ENCODE data around the gene FBXW11.

The FBXW11 gene

DNA sequence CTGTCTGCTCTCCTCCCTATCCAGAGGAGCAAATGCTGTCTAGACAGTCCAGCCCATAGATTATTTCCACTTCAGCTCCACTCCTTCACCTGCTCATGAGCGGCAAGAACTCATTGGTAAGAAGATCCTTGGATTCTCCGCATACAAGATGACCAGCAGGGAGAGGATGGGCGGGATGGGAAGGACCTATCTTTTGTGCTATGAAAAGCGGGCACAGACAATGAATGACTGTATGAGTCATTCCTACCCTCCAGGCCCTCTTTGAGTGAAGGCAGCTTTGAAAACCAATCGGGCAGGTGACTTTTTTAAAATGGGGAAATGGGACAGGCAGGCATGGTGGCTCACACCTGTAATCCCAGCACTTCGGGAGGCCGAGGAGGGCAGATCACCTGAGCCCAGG, 171.4 kb downstream of the FBXW11 start:
- DNase-seq, result no peak

DNA sequence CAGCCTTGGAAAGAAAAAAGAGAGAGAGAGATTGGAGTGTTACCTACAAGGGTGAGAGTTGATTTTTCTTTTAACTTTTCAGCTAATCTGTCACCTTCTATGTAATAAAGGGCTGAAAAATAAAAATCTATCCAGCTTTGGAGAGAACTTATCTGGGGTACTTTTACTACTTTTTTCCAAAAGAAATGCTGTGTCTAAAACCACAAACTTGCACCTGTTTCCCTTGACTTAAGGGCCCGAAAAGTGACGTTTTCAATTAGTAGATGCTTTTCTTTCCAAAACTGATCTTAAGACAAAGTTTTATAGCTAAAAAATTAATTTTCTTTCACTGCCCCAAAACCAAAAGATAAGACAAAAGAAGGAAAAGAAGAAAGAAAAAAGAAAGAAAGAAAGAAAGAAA, 172.0 kb downstream of the FBXW11 start:
- no peak for DNase-seq

DNA sequence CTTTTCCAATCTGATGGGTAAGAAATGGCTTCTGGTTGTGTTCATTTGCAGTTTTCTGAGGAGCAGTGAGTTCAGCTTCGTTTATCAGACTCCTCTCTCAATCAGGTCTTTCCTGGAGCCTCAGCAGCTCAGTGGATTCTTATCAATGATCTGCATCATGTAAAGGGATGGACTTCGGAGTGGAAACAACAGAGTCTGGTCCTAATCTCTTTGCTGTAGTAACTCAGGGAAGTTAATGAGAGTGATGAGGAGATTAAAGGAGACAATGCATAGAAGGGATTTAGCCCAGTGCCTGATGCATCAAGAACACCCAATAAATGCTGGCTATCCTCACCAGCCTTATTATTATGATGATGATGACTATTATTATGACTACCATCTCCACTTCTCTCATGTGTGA, 173.7 kb downstream of the FBXW11 start:
- DNase-seq, result no peak

DNA sequence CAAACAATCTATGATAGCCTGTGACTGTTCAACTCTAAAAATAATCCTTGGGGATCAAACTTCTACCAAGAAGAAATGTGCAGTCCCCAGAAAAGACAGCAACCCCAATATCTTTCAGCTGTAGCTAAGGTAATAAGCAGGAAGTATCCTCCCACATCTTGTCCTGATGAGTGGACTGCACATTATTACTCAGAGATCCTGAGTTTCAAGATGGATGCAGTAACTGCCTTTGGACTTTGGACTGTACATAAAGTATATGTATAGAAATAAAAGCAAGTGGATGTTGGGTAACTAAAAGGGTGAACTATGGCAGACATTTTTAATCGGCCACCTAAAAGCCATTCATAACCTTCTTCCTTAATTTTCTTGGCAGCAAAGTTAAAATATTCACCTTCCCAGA, 175.8 kb downstream of the FBXW11 start:
- DNase-seq, result no peak

DNA sequence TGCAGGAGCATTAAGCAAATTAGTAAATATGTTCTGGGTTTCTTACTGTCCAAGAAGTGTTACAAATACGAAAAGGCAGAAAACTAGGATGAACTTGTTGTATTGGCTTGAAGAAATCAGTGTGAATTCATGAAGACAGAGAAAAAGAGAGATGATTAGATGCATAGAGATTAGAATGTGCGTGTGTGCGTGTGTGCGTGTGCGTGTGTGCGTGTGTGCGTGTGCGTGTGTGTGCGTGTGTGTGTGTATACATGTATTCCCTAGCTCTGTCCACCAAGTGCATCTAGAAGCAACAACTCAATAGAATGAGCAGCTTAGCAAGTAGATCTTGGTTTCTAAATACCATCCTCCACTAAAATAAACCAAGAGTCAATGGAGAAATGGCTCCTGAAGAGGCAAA, 179.3 kb downstream of the FBXW11 start:
- no peak for DNase-seq

DNA sequence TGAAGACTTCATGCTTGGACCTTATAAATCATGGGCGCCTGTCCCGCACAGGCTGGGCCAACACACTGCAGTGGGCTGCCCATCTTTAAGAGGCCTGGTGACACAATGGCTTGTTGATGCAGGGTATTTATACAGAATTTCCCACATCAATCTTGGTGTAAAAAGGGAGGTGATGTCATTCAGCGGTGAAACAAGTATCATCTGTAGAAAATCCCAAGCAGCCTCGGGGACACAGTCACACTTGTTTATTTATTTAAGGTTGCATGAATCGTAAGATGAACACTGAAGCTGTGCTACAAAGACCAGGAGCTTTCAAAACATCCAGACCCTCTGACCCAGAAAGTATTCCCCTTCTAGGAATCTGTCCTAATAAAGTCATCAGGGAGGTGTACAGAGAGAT, 180.3 kb downstream of the FBXW11 start:
- DNase-seq, result no peak

DNA sequence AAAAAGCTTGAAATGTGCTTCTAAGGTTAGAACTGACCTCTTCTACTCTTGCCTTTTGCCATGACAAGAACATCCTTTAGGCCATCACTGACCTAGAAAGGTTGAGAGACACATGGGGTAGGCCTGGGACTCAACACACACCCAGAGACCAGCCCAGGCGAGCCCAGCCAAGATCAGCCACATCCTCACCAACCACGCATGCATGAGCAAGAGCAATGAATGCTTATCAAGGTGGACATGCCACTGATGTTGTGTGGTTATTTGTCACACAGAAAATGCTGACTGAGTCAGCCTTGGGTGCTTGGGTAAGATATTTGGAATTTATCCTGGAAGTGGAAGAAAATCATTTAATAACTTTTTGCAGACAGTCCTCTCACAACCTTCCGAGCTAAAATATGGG, 181.4 kb downstream of the FBXW11 start:
- DNase-seq, result no peak

DNA sequence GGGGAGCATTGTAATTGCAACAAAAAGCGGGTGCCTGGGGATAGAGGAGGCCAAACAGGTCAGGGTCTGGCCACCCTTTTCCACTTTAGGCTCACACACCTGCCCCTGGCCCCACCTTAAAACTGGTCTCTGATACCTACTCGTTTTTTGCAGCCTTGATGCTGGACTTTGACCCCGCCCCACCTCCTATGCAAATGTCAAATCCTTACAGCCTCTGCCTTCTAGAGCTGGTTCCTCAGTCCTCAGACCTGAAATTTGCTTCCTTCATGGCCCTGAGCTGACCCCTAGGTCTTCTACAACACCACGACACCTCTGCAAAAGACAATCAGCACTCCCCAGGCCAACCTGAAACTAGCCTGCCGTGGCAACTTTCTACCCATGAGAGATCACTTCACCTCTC, 183.2 kb downstream of the FBXW11 start:
- DNase-seq, result no peak

DNA sequence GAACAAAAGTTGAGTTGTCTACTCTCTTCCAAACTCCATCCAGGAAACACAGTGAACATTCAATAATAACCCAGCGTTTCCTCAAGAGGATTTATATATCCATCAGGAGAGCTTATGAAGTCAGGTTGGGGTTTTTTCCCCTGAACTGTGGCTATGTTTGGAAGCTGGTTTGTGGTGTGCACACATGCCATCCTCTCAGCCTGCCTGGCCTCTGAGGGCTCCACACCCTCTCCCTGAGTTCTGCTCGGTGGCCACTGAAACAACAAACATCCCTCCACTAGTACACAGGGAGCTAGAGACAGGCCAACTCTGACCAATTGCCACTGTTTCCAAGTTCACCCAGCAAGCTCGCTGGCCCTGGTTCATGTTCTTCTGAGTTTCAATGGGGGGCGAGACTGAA, 185.2 kb downstream of the FBXW11 start:
- no peak for DNase-seq

DNA sequence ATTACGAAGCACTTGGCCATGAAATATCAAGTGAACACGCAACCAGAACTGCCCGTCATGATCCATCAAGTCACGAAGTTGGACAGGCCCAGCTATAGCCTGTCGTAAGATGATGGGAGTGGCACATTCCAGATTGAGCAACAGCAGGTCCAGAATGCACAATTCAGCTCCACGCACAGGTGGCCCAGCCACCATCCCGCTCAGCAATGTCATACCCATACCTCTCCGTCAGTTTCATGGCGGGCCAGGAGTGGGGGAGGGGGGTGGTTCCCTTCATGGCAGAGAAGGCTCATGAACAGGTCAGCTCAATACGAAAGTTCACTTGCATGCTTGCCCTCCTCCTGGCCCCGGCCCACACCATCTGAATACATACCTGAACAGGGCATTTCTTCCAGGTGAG, 185.9 kb downstream of the FBXW11 start:
- DNase-seq, result no peak

DNA sequence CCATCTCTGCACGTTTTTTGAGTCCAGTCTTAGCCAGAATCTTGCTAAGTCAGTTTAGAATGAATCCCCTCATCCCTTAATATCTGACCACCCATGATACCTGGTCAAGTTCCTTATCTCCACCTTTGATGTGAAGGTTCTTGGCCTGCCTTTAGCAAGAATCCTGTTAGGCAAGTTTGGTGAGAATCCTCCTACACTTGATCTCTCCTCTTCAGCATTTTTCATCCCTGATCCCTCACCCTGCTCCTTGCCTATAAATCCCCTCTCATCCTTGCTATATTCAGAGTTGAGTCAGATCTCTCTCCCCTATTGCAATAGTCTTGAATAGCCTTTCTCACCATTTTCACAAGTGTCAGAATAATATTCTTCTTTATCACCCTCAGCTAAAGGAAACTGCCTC, 189.8 kb downstream of the FBXW11 start:
- no peak for DNase-seq

DNA sequence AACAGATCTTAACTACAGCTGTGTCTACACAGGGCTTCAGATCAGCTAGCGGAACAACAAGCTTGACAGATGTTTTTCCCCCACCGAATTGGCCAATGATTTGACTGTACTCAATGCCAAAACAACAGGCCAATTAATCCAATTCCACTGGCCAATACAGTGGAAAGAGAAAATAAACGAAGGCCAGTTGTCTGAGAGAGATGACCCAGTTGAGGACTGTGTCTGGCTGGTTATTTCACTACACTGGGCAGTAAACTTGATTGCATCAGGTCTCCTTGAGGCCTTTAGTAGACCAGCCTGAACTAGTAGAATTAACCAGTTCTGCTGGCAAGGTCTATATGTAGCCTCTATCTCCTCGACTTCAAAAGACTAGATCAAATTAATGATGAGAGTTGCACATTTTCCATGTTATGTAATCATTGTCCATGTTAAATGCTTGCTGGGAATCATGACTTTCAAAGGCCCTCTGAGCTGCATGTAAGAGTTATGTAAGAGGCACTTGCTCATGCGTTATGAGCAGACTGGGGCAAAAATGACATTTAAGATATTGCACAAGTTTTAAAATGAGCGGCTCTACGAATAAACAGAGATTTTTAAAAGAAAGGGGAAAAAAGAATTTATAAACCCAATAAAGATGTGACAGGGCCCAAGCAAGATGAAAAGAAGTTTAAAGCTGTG, 192.5 kb downstream of the FBXW11 start:
- DNase-seq, result no peak

DNA sequence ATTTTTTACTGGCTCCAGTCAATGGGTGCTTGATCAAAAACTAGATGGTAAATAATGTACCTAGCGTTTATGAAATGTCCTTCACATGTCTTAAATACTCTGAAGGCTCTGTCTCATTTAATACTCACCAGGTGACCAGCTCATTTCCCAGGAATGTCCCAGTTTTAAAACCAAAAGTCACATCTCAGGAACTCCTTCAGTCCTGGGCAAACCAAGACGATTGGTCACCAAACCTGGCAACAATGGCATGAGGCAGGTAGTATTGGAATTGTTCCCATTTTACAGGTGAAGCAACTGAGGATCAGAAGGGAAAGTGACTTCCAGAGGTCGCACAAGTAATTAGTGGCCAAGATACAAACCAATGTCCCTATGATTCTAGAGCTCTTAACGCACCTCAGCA, 193.2 kb downstream of the FBXW11 start:
- no peak for DNase-seq
